Right ventricle myocardium inferior (tissue), 1 donor: ENCODE results near the gene FAM81A. TPM values are rescaled to one million over a fixed set of nuclear protein-coding genes. Genes with fewer than 3 reads are reported as not detected.

Source experiments
- ATAC-seq: fragments of 200-7000 bp; cut with Tn5 transposase; one replicate; pipeline ENCODE4 v1.9.1; 2020; ENCODE audit warnings: mild to moderate bottlenecking, moderate library complexity
- DNase-seq: peaks from one replicate; pipeline ENCODE4 v3.0.0; 2021; ENCODE audit errors: missing footprints
- intact Hi-C: fragments of 100-400 bp; cut with DNase I; formaldehyde crosslinking; loops from one replicate; pipeline ENCODE4 v1.11.0; 2022
- total RNA-seq: library from RNA; stranded (reverse); fragmentation: NEBNext Ultra II Directional; extraction: Animal tissue kit (Norgen Biotek cat#: 25700); gene quantifications from one replicate; pipeline ENCODE4 v1.2.1, GENCODE V29; 2021
- donor health status: DM: no; HTN: yes; CAD: no; lungs with severe emphysema.

FAM81A gene
- total RNA-seq, 1 donor from 2014 or later, result 11.0 TPM

GRCh38 chr15:59553879-59554735 is 116.1 kb downstream of the FAM81A start:
- intact Hi-C loops, result no loop called here
- ATAC-seq (no peak), DNase-seq (no peak)

GRCh38 chr15:59555696-59556095 is 117.7 kb downstream of the FAM81A start:
- intact Hi-C loops, result no loop called here

GRCh38 chr15:59556380-59556779 is 118.4 kb downstream of the FAM81A start:
- no peak for DNase-seq
- ATAC-seq, result no peak
- intact Hi-C loops, result no loop called here

More at GRCh38 chr15:59555696-59556095, 117.7 kb downstream of the FAM81A start:
- DNase-seq (no peak), ATAC-seq (no peak)

GRCh38 chr15:59557581-59557980 is 119.6 kb downstream of the FAM81A start:
- ATAC-seq (no peak), DNase-seq (no peak)
- intact Hi-C loops, result no loop called here

- DNase-seq (no peak), ATAC-seq (no peak)
- intact Hi-C loops, result no loop called here
Measured at GRCh38 chr15:59558851-59559250, 120.9 kb downstream of the FAM81A start.

GRCh38 chr15:59561547-59561946 is 123.6 kb downstream of the FAM81A start:
- intact Hi-C loops, result no loop called here
- ATAC-seq, result no peak
- no peak for DNase-seq

- ATAC-seq (no peak), DNase-seq (no peak)
- intact Hi-C loops, result no loop called here
Measured at GRCh38 chr15:59562448-59563186, 124.6 kb downstream of the FAM81A start.

- no peak for ATAC-seq
- DNase-seq, result no peak
- intact Hi-C loops, result no loop called here
Measured at GRCh38 chr15:59565299-59565698, 127.3 kb downstream of the FAM81A start.

- intact Hi-C loops, result no loop called here
- DNase-seq, result no peak
- no peak for ATAC-seq
Measured at GRCh38 chr15:59567324-59567723, 129.3 kb downstream of the FAM81A start.

GRCh38 chr15:59569477-59569876 is 131.5 kb downstream of the FAM81A start:
- ATAC-seq (no peak), DNase-seq (no peak)
- intact Hi-C loops, result no loop called here

- no peak for ATAC-seq
Measured at GRCh38 chr15:59570315-59570714, 132.3 kb downstream of the FAM81A start.

GRCh38 chr15:59571606-59572005 is 133.6 kb downstream of the FAM81A start:
- ATAC-seq (no peak), DNase-seq (no peak)
- intact Hi-C loops, result no loop called here

More at GRCh38 chr15:59570315-59570714, 132.3 kb downstream of the FAM81A start:
- intact Hi-C loops, result no loop called here
- no peak for DNase-seq

Other genes with a start within 250 kb of the FAM81A start
- not detected for gene LDHAL6B, start 231.3 kb upstream of the FAM81A start, total RNA-seq
- gene MYO1E, start 65.3 kb upstream of the FAM81A start, total RNA-seq, result 37.6 TPM
- gene GCNT3, start 173.6 kb downstream of the FAM81A start, total RNA-seq, result not detected
- 127 TPM for gene GTF2A2, start 219.3 kb downstream of the FAM81A start, total RNA-seq